ENCODE data around the gene RIMKLA. TPM values are rescaled to one million over a fixed set of nuclear protein-coding genes. Genes with fewer than 3 reads are reported as not detected.

Gene RIMKLA
- total and polyA plus RNA-seq, 2 of the 13 experiments (the other 11 are each of a cell fraction or from before 2014, with no cell fraction given): 2.5 to 3.8 TPM

DNA sequence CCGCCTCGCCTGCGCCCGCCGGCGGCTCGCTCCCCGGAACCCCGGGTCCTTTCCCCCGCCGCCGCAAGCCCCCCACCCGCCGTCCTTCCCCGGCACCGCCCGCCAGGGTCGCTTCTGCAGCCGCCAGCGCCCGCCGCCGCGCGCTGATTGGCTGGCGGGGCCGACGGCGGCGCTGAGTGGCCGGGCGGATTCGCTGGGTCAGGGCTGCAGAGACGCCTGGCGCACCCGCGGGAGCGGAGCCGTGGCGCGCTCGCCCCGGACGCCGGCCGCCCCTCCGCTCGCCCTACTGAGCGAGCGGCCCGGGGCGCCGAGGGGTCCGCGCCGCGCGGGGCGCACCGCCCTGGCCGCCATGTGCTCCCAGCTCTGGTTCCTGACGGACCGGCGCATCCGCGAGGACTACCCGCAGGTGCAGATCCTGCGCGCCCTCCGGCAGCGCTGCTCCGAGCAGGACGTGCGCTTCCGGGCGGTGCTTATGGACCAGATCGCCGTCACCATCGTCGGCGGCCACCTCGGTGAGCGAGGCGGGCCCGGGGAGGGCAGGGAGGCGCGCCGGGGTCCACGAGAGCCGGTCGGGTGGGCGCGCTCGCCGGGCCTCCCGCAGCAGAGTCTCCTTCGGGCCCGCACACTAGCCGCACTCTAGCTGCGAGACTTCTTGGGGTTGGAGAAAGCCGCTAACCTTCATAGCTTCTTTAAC is at the start of gene RIMKLA (continued):
- no peak for TF ChIP-seq U2AF1 (optimal IDR thresholded peaks at IDR 0.05; ENCODE audit: low read depth, low read length)
- TF ChIP-seq HMGA1 (CRISPR knock-in tag; conservative IDR thresholded peaks at IDR 0.05): no peak
- TF ChIP-seq SRSF9 (IDR thresholded peaks at IDR 0.05; ENCODE audit: borderline replicate concordance, insufficient read depth, low read depth, low read length, poor library complexity, severe bottlenecking): no peak
- TF ChIP-seq HNF4G (IDR thresholded peaks at IDR 0.05; ENCODE audit: borderline replicate concordance, low read depth, low read length): no peak
- TF ChIP-seq HNF4G (CRISPR knock-in tag; IDR thresholded peaks at IDR 0.05; ENCODE audit: borderline replicate concordance, low read depth): no peak
- TF ChIP-seq, protein P1, sequence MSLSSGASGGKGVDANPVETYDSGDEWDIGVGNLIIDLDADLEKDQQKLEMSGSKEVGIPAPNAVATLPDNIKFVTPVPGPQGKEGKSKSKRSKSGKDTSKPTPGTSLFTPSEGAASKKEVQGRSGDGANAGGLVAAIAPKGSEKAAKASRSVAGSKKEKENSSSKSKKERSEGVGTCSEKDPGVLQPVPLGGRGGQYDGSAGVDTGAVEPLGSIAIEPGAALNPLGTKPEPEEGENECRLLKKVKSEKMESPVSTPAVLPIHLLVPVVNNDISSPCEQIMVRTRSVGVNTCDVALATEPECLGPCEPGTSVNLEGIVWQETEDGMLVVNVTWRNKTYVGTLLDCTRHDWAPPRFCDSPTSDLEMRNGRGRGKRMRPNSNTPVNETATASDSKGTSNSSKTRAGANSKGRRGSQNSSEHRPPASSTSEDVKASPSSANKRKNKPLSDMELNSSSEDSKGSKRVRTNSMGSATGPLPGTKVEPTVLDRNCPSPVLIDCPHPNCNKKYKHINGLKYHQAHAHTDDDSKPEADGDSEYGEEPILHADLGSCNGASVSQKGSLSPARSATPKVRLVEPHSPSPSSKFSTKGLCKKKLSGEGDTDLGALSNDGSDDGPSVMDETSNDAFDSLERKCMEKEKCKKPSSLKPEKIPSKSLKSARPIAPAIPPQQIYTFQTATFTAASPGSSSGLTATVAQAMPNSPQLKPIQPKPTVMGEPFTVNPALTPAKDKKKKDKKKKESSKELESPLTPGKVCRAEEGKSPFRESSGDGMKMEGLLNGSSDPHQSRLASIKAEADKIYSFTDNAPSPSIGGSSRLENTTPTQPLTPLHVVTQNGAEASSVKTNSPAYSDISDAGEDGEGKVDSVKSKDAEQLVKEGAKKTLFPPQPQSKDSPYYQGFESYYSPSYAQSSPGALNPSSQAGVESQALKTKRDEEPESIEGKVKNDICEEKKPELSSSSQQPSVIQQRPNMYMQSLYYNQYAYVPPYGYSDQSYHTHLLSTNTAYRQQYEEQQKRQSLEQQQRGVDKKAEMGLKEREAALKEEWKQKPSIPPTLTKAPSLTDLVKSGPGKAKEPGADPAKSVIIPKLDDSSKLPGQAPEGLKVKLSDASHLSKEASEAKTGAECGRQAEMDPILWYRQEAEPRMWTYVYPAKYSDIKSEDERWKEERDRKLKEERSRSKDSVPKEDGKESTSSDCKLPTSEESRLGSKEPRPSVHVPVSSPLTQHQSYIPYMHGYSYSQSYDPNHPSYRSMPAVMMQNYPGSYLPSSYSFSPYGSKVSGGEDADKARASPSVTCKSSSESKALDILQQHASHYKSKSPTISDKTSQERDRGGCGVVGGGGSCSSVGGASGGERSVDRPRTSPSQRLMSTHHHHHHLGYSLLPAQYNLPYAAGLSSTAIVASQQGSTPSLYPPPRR (CRISPR knock-in tag; IDR thresholded peaks at IDR 0.05; ENCODE audit: borderline replicate concordance): no peak
- no peak for TF ChIP-seq ZNF264 (CRISPR knock-in tag; IDR thresholded peaks at IDR 0.05)
- TF ChIP-seq, protein P2, sequence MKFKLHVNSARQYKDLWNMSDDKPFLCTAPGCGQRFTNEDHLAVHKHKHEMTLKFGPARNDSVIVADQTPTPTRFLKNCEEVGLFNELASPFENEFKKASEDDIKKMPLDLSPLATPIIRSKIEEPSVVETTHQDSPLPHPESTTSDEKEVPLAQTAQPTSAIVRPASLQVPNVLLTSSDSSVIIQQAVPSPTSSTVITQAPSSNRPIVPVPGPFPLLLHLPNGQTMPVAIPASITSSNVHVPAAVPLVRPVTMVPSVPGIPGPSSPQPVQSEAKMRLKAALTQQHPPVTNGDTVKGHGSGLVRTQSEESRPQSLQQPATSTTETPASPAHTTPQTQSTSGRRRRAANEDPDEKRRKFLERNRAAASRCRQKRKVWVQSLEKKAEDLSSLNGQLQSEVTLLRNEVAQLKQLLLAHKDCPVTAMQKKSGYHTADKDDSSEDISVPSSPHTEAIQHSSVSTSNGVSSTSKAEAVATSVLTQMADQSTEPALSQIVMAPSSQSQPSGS (CRISPR knock-in tag; IDR thresholded peaks at IDR 0.05): no peak
- TF ChIP-seq EHMT2 (IDR thresholded peaks at IDR 0.05; ENCODE audit: borderline replicate concordance, low read depth, low read length): no peak
- TF ChIP-seq, protein P3, sequence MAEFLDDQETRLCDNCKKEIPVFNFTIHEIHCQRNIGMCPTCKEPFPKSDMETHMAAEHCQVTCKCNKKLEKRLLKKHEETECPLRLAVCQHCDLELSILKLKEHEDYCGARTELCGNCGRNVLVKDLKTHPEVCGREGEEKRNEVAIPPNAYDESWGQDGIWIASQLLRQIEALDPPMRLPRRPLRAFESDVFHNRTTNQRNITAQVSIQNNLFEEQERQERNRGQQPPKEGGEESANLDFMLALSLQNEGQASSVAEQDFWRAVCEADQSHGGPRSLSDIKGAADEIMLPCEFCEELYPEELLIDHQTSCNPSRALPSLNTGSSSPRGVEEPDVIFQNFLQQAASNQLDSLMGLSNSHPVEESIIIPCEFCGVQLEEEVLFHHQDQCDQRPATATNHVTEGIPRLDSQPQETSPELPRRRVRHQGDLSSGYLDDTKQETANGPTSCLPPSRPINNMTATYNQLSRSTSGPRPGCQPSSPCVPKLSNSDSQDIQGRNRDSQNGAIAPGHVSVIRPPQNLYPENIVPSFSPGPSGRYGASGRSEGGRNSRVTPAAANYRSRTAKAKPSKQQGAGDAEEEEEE (CRISPR knock-in tag; IDR thresholded peaks at IDR 0.05; ENCODE audit: borderline replicate concordance): no peak
- TF ChIP-seq, protein P4, sequence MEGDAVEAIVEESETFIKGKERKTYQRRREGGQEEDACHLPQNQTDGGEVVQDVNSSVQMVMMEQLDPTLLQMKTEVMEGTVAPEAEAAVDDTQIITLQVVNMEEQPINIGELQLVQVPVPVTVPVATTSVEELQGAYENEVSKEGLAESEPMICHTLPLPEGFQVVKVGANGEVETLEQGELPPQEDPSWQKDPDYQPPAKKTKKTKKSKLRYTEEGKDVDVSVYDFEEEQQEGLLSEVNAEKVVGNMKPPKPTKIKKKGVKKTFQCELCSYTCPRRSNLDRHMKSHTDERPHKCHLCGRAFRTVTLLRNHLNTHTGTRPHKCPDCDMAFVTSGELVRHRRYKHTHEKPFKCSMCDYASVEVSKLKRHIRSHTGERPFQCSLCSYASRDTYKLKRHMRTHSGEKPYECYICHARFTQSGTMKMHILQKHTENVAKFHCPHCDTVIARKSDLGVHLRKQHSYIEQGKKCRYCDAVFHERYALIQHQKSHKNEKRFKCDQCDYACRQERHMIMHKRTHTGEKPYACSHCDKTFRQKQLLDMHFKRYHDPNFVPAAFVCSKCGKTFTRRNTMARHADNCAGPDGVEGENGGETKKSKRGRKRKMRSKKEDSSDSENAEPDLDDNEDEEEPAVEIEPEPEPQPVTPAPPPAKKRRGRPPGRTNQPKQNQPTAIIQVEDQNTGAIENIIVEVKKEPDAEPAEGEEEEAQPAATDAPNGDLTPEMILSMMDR (CRISPR knock-in tag; IDR thresholded peaks at IDR 0.05): no peak
- TF ChIP-seq U2AF2 (IDR thresholded peaks at IDR 0.05; ENCODE audit: low read depth, low read length): no peak
- no peak for TF ChIP-seq ATF5 (CRISPR knock-in tag; IDR thresholded peaks at IDR 0.05; ENCODE audit: low read depth)
- peak; percentile 41; the same call in 1 of the 2 replicates for TF ChIP-seq POLR2G (IDR thresholded peaks at IDR 0.05; ENCODE audit: low read depth, low read length)
- TF ChIP-seq CREB1 (IDR thresholded peaks at IDR 0.05): no peak
- TF ChIP-seq CREB1 (CRISPR knock-in tag; IDR thresholded peaks at IDR 0.05): no peak

Data from HepG2 (cell line).